ENCODE results near the gene GGACT. TPM values are rescaled to one million over a fixed set of nuclear protein-coding genes. Genes with fewer than 3 reads are reported as not detected.

GGACT gene
- total and polyA plus RNA-seq, 2 of the 8 experiments (the other 6 are each of a cell fraction or from before 2014, with no cell fraction given), result 1.1 to 1.5 TPM

GRCh38 chr13:100532090-100532766, 56.4 kb downstream of the GGACT start:
- H3K18ac ChIP-seq (ENCODE audit: extremely low read depth, low read length), result no peak overlapping the region
- H3K4me1 ChIP-seq (replicated peaks in 1 of 4; ENCODE audit: control insufficient read depth in 3 of 4, insufficient read depth in 4 of 4, low read length in 3 of 4), result peaks cover 2 to 5% (median 3%) of the 10 kb centered on the region in 4 experiments; a peak in 5 of 7 replicates
- H2BK120ac ChIP-seq (replicated peaks; ENCODE audit: low read depth, low read length), result no peak overlapping the region
- peak overlapping the region; percentile 63 for H4K8ac ChIP-seq (ENCODE audit: extremely low read depth, insufficient read depth, low read length)
- H2AK5ac ChIP-seq (ENCODE audit: low read depth, low read length), result no peak overlapping the region
- no peaks in the 10 kb centered on the region for H3K79me1 ChIP-seq (ENCODE audit: low read depth, low read length)
- no peak overlapping the region for H3K23ac ChIP-seq (ENCODE audit: insufficient read length)
- no peak overlapping the region for H2BK20ac ChIP-seq (ENCODE audit: low read length)
- H3K14ac ChIP-seq (ENCODE audit: insufficient read length), result no peak overlapping the region
- POLR2A ChIA-PET (ENCODE audit: partially characterized antibody), result no interaction called here
- no peak overlapping the region for H2BK15ac ChIP-seq (ENCODE audit: low read length)
- CTCF ChIA-PET (ENCODE audit: partially characterized antibody), result interaction anchor here (1.4 to 4.6 kb wide), 4 partner anchors 10 to 41 kb away, joined by 5 to 32 read pairs (median 6); no protein-coding TSS in a partner anchor
- H4K5ac ChIP-seq (ENCODE audit: insufficient read length, low read depth, low read length), result no peak overlapping the region
- no peaks in the 10 kb centered on the region for H3K9me3 ChIP-seq (ENCODE audit: insufficient read depth in 2 of 2, low read depth in 1 of 2, low read length in 1 of 2)
- H3K9ac ChIP-seq (replicated peaks in 1 of 4; ENCODE audit: extremely low read depth in 1 of 4, low read depth in 3 of 4, low read length in 3 of 4), result no peak overlapping the region
- H2BK5ac ChIP-seq (ENCODE audit: low read depth, low read length), result no peak overlapping the region
- no peak overlapping the region for H4K91ac ChIP-seq (replicated peaks; ENCODE audit: insufficient read length, low read length)
- no peak overlapping the region for H3K4me2 ChIP-seq (ENCODE audit: insufficient read depth in 1 of 2, low read depth in 2 of 2, low read length in 2 of 2)
- FAIRE-seq, result no peak
- H2AFZ ChIP-seq (ENCODE audit: low read length), result no peak overlapping the region
- no peaks in the 10 kb centered on the region for H3K79me2 ChIP-seq (ENCODE audit: control insufficient read depth in 1 of 2, insufficient read depth in 2 of 2, low read length in 2 of 2)
- no peaks in the 10 kb centered on the region for H3K23me2 ChIP-seq (ENCODE audit: low read depth, low read length)
- TF ChIP-seq TEAD4 (IDR thresholded peaks at IDR 0.05; ENCODE audit: low read depth, low read length) (no peak), RNF2 (IDR thresholded peaks at IDR 0.05; ENCODE audit: borderline replicate concordance, low read depth, low read length, missing control alignments, poor library complexity, severe bottlenecking) (no peak)
- WGBS, 2 experiments (ENCODE audit: extremely low coverage in 1 of 2, insufficient coverage in 1 of 2, insufficient read length in 1 of 2, insufficient replicate concordance in 2 of 2, low coverage in 1 of 2, low lambda C conversion rate in 2 of 2, missing lambda C conversion rate in 1 of 2), result 94% methylated on average over 52 of the region's 60 CpGs; no CpG with 5 or more reads in 1 of the 2 experiments
- H3K56ac ChIP-seq (replicated peaks; ENCODE audit: insufficient read length, low read depth, low read length), result no peak overlapping the region
- DNase-seq (ENCODE audit: low read depth in 1 of 2, low spot score in 2 of 2), result peak in 1 of 2 experiments; percentile 51
- H2BK12ac ChIP-seq (ENCODE audit: low read depth, low read length), result no peak overlapping the region
- no peaks in the 10 kb centered on the region for H4K20me1 ChIP-seq (replicated peaks in 1 of 2; ENCODE audit: control insufficient read depth in 1 of 2, insufficient read depth in 2 of 2, low read length in 2 of 2)
- no peak overlapping the region for H3K4me3 ChIP-seq (ENCODE audit: extremely low read depth in 1 of 4, insufficient read depth in 2 of 4, low read depth in 3 of 4, low read length in 4 of 4)
- peaks cover 0 to 4% (median 2%) of the 10 kb centered on the region in 4 experiments; a peak in 2 of 8 replicates for H3K36me3 ChIP-seq (ENCODE audit: control insufficient read depth in 2 of 4, insufficient read depth in 4 of 4, low read length in 3 of 4)
- H3K4ac ChIP-seq (replicated peaks; ENCODE audit: insufficient read length, low read depth, low read length), result no peak overlapping the region
- H3K27ac ChIP-seq (ENCODE audit: low read depth, low read length), result no peak overlapping the region
- no peaks in the 10 kb centered on the region for H3K27me3 ChIP-seq (replicated peaks in 1 of 4; ENCODE audit: control insufficient read depth in 3 of 4, extremely low read depth in 1 of 4, insufficient read depth in 3 of 4, low read length in 3 of 4)

All from H1 (cell line).